K562 (cell line): ENCODE measurements around the gene NR1H2. TPM values are rescaled to one million over a fixed set of nuclear protein-coding genes. Genes with fewer than 3 reads are reported as not detected.

Source experiments
- ATAC-seq: fragments of 200-7000 bp; cut with Tn5 transposase; 3 replicates; pipeline ENCODE4 v1.9.1; 2020; ENCODE audit warnings: moderate library complexity
- BruUV-seq: library from RNA; stranded (reverse); fragments of 400-500 nt; replicated peaks from 2 replicates; lab custom pipeline; 2021; lab: Mats Ljungman, UMichigan
- CTCF ChIA-PET: fragments of 300-600 bp; formaldehyde crosslinking; extraction: SDS; loops from one replicate; lab custom pipeline; 2021; ENCODE audit warnings: low intra/inter-chr PET ratio; lab: Yijun Ruan, JAX
- POLR2A ChIA-PET: fragments of 300-600, 350-650 bp; sonication (Branson Sonifier 250); formaldehyde crosslinking; extraction: SDS; loops from one replicate; lab custom pipeline; 2021; ENCODE audit warnings: antibody characterized with exemption, inconsistent platforms; lab: Yijun Ruan, JAX
- DNase-seq, 4 experiments: peaks; one replicate each; pipeline versions ENCODE4 v3.0.0 to v3.0.0-alpha.2; 2011 to 2018; ENCODE audit warnings: low spot score in 3 of 4, mixed read lengths in 3 of 4; ENCODE audit errors: extremely low read depth in 1 of 4
- FAIRE-seq: peaks from 2 replicates; lab custom pipeline; 2011; peaks lifted over from hg19 to GRCh38; lab: Jason Lieb, UNC
- H2AFZ ChIP-seq: 2 replicates; pipeline ENCODE4 v1.6.0; 2011; ENCODE audit warnings: low read depth, low read length, control low read depth, inconsistent platforms
- H3K27ac ChIP-seq: fragments of 200-600 bp; 3 replicates; pipeline ENCODE4 v1.8.0; 2011; ENCODE audit warnings: low read depth, mild to moderate bottlenecking, control low read depth, inconsistent platforms, low read length, moderate library complexity, mixed read lengths; ENCODE audit errors: extremely low read depth
- H3K27me3 ChIP-seq, 2 experiments: fragments of 300-600 bp in 1 of 2; 2 replicates in 1 of 2; 3 replicates in 1 of 2; pipeline versions ENCODE4 v1.6.0 to v1.8.0; 2011; ENCODE audit warnings: inconsistent platforms in 2 of 2, low read length in 2 of 2, mild to moderate bottlenecking in 1 of 2, mixed read lengths in 1 of 2, moderate library complexity in 1 of 2; ENCODE audit not compliant: control insufficient read depth in 2 of 2, insufficient read depth in 2 of 2
- H3K36me3 ChIP-seq: fragments of 300-600 bp; 3 replicates; pipeline ENCODE4 v1.8.0; 2011; ENCODE audit warnings: mild to moderate bottlenecking, low read length, inconsistent platforms; ENCODE audit not compliant: control insufficient read depth, insufficient read depth
- H3K4me1 ChIP-seq, 2 experiments: fragments of 200-600 bp in 1 of 2; replicated peaks in 1 of 2; 2 replicates in 1 of 2; 3 replicates in 1 of 2; pipeline versions ENCODE4 v1.5.1 to v1.8.0; 2011; ENCODE audit warnings: inconsistent platforms in 2 of 2, low read length in 2 of 2, mild to moderate bottlenecking in 1 of 2, mixed read lengths in 1 of 2, moderate library complexity in 1 of 2; ENCODE audit not compliant: control insufficient read depth in 2 of 2, insufficient read depth in 2 of 2
- H3K4me2 ChIP-seq: 2 replicates; pipeline ENCODE4 v1.6.1; 2011; ENCODE audit warnings: low read length, control low read depth, inconsistent platforms, mixed read lengths; ENCODE audit not compliant: insufficient read depth
- H3K4me3 ChIP-seq: fragments of 200-600 bp; sonication (generic), shearing (Covaris generic); 2 replicates; pipeline ENCODE4 v1.5.1; 2016; ENCODE audit warnings: control low read depth, inconsistent platforms
- H3K79me2 ChIP-seq: fragments of 200-600 bp; 3 replicates; pipeline ENCODE4 v1.8.0; 2011; ENCODE audit warnings: low read length, inconsistent platforms; ENCODE audit not compliant: control insufficient read depth, insufficient read depth
- H3K9ac ChIP-seq, 2 experiments: 2 replicates each; pipeline versions ENCODE4 v1.6.0 to v1.6.1; 2011; ENCODE audit warnings: low read depth in 2 of 2, low read length in 2 of 2, control low read depth in 1 of 2, inconsistent platforms in 1 of 2, mild to moderate bottlenecking in 1 of 2, mixed read lengths in 1 of 2; ENCODE audit not compliant: insufficient read depth in 1 of 2
- H3K9me1 ChIP-seq: one replicate; pipeline ENCODE4 v1.6.0; 2011; ENCODE audit warnings: inconsistent platforms, mild to moderate bottlenecking, low read length, moderate library complexity; ENCODE audit not compliant: control insufficient read depth, insufficient read depth
- H3K9me3 ChIP-seq: replicated peaks from 2 replicates; pipeline ENCODE4 v1.5.1; 2011; ENCODE audit warnings: low read depth, low read length, inconsistent platforms; ENCODE audit not compliant: control insufficient read depth, insufficient read depth
- H4K20me1 ChIP-seq: replicated peaks from 2 replicates; pipeline ENCODE4 v1.6.1; 2011; ENCODE audit warnings: low read length, inconsistent platforms, mixed read lengths; ENCODE audit not compliant: control insufficient read depth, insufficient read depth
- ARNT ChIP-seq, 2 experiments: fragments of 450-650 bp; IDR thresholded peaks; 2 replicates each; pipeline ENCODE4 v1.6.1; 2016; ENCODE audit warnings: mild to moderate bottlenecking in 1 of 2
- FOXA3 ChIP-seq, 2 experiments: fragments of 450-650 bp in 1 of 2; sonication (generic) in 1 of 2; formaldehyde crosslinking; IDR thresholded peaks in 1 of 2; conservative IDR thresholded peaks in 1 of 2; 2 replicates each; pipeline versions ENCODE4 v1.4.0 to v1.8.0; 2020 to 2022; ENCODE audit warnings: mild to moderate bottlenecking in 2 of 2, missing genetic modification reagents in 1 of 2
- FOXK1 ChIP-seq: sonication (generic); formaldehyde crosslinking; IDR thresholded peaks from 2 replicates; pipeline ENCODE4 v1.8.0; 2022; ENCODE audit warnings: missing genetic modification reagents, mild to moderate bottlenecking, borderline replicate concordance
- MLLT1 ChIP-seq, 2 experiments: fragments of 450-650 bp; IDR thresholded peaks; 2 replicates each; pipeline ENCODE4 v1.6.1; 2016
- PHTF2 ChIP-seq: fragments of 250-450 bp; sonication (Bioruptor Pico); IDR thresholded peaks from 2 replicates; pipeline ENCODE4 v1.5.0; 2021; ENCODE audit warnings: mild to moderate bottlenecking
- ZC3H11A ChIP-seq: IDR thresholded peaks from 2 replicates; pipeline ENCODE4 v1.6.1; 2012; ENCODE audit warnings: low read depth, low read length, improper control_type of control experiment
- ZNF512 ChIP-seq: IDR thresholded peaks from 2 replicates; pipeline ENCODE4 v1.6.1; 2016; ENCODE audit warnings: missing genetic modification characterization, missing compliant biosample characterization
- WGBS: fragments of 100-300 bp; shearing (Covaris generic); methylation state at CpG from one replicate; pipeline ENCODE4 v1.1.6; 2016; ENCODE audit warnings: low coverage, mixed read lengths; ENCODE audit not compliant: insufficient coverage; ENCODE audit errors: missing lambda C conversion rate; 5-methylcytosine and 5-hydroxymethylcytosine counted together
- in situ Hi-C: fragments of 300-500 bp; cut with MboI; formaldehyde crosslinking; loops from 4 replicates; pipeline ENCODE4 v1.15.0; 2018; ENCODE audit warnings: inconsistent platforms, mixed read lengths
- intact Hi-C: fragments of 100-400 bp; cut with micrococcal nuclease; formaldehyde crosslinking; loops from 2 replicates; pipeline ENCODE4 v1.14.2; 2022
- polyA plus RNA-seq, 8 experiments: library from polyadenylated mRNA; depleted of rRNA in 4 of 8; stranded (reverse) in 5 of 8; unstranded in 3 of 8; fragments of >200 nt; fragmentation: Nextera tagmentation in 2 of 8; fragmentation: Illumina TruSeq in 1 of 8; extraction: Ambion mirVana in 2 of 8; extraction: Trizol in 1 of 8; gene quantifications; 2 replicates each; pipeline versions ENCODE4 v1.2.1 to v1.2.3, GENCODE V29; 2011 to 2014; ENCODE audit warnings: inconsistent platforms in 1 of 8, missing spikeins in 1 of 8
- total RNA-seq, 7 experiments: library from RNA; depleted of rRNA in 6 of 7; stranded (reverse); fragments of >200 nt in 6 of 7; fragmentation: Illumina TruSeq in 2 of 7; extraction: Trizol in 2 of 7; gene quantifications; 2 replicates each; pipeline versions ENCODE4 v1.2.1 to v1.2.3, GENCODE V29; 2011 to 2021; ENCODE audit warnings: low replicate concordance in 1 of 7

Gene NR1H2
- total and polyA plus RNA-seq, 9 of the 15 experiments (the other 6 are each of a cell fraction or from before 2014, with no cell fraction given) = 0.11 to 73.8 (median 24.0) TPM

- peak; percentile 92; the same call in 1 of the 2 replicates for TF ChIP-seq ZC3H11A
- peak; percentile 95; the same call in 1 of the 2 replicates for TF ChIP-seq FOXK1 (CRISPR knock-in tag)
- no peak for TF ChIP-seq PHTF2
- TF ChIP-seq ZNF512 (tag) = no peak
- no peak; a peak in 1 of 4 replicates for TF ChIP-seq FOXA3 (CRISPR knock-in tag; conservative IDR thresholded peaks at IDR 0.05 in 1 of 2, IDR thresholded peaks at IDR 0.05 in 1 of 2)
These were observed at the start of gene NR1H2 (continued) for GRCh38 chr19:50376166-50377050.

- Histone ChIP-seq H3K79me2 (peaks cover 22% of the 10 kb centered on the region), H3K4me3 (peak overlapping the region; percentile 44), H3K4me2 (peak overlapping the region; percentile 55), H3K36me3 (peaks cover 14% of the 10 kb centered on the region; the same call in 1 of the 3 replicates), H4K20me1 (peaks cover 47% of the 10 kb centered on the region), H3K9me1 (peaks cover 3% of the 10 kb centered on the region), H3K4me1 (peaks cover 30 to 68% of the 10 kb centered on the region in 2 experiments), H3K9me3 (no peaks in the 10 kb centered on the region), H3K9ac (peak overlapping the region in 1 of 2 experiments; percentile 54; a peak in 1 of 4 replicates), H3K27ac (no peak overlapping the region), H3K27me3 (no peaks in the 10 kb centered on the region), H2AFZ (no peak overlapping the region)
- intact Hi-C loops (loop anchor here (5.0 kb wide), 1 partner anchor 60 kb away; no protein-coding TSS in a partner anchor), in situ Hi-C loops (no loop called here)
- ChIA-PET POLR2A (no interaction called here), CTCF (interaction anchor here (1.1 to 1.8 kb wide), 4 partner anchors 62 to 179 kb away, joined by 5 to 8 read pairs (median 6); no protein-coding TSS in a partner anchor)
- no peak for DNase-seq
- BruUV-seq = TSS peak; percentile 48
- 21% methylated on average over 4 of the region's 4 CpGs for WGBS
- no peak for FAIRE-seq
- no peak for TF ChIP-seq MLLT1 (IDR thresholded peaks at IDR 0.05)
- peak in 1 of 2 experiments; percentile 78; a peak in 1 of 4 replicates for TF ChIP-seq ARNT (IDR thresholded peaks at IDR 0.05)
- ATAC-seq = no peak
These were observed 49.2 kb upstream of the NR1H2 start for GRCh38 chr19:50327013-50327412.
